Small intestine (tissue), 7 donors: ENCODE results near the gene HOMER1. TPM values are rescaled to one million over a fixed set of nuclear protein-coding genes. Genes with fewer than 3 reads are reported as not detected.

Experiments used
- DNase-seq, 2 donors: peaks; one replicate each; pipeline versions ENCODE4 v3.0.0 to v3.0.0-alpha.2; 2013
- FAIRE-seq: peaks from 2 replicates; lab custom pipeline; 2012; peaks lifted over from hg19 to GRCh38; lab: Jason Lieb, UNC
- H3K27ac ChIP-seq, 3 donors: one replicate each; pipeline ENCODE4 v1.5.1; 2013; ENCODE audit warnings: low read length in 2 of 3, mild to moderate bottlenecking in 2 of 3, control low read depth in 1 of 3, inconsistent platforms in 1 of 3, low read depth in 1 of 3, moderate library complexity in 1 of 3
- H3K27me3 ChIP-seq, 3 donors: one replicate each; pipeline ENCODE4 v1.6.1; 2013; ENCODE audit warnings: low read length in 3 of 3, inconsistent platforms in 1 of 3; ENCODE audit not compliant: control insufficient read depth in 3 of 3, insufficient read depth in 3 of 3
- H3K36me3 ChIP-seq, 3 donors: one replicate each; pipeline ENCODE4 v1.6.1; 2013; ENCODE audit warnings: low read length in 3 of 3, inconsistent platforms in 1 of 3, low read depth in 1 of 3, mild to moderate bottlenecking in 1 of 3, moderate library complexity in 1 of 3; ENCODE audit not compliant: control insufficient read depth in 3 of 3, insufficient read depth in 2 of 3
- H3K4me1 ChIP-seq, 3 donors: one replicate each; pipeline ENCODE4 v1.6.1; 2013; ENCODE audit warnings: low read length in 2 of 3, inconsistent platforms in 1 of 3, low read depth in 1 of 3, mild to moderate bottlenecking in 1 of 3, moderate library complexity in 1 of 3; ENCODE audit not compliant: control insufficient read depth in 3 of 3, insufficient read depth in 2 of 3
- H3K4me3 ChIP-seq, 3 donors: one replicate each; pipeline ENCODE4 v1.5.1; 2013; ENCODE audit warnings: low read length in 3 of 3, control low read depth in 1 of 3, inconsistent platforms in 1 of 3, low read depth in 1 of 3, mild to moderate bottlenecking in 1 of 3, moderate library complexity in 1 of 3
- H3K9me3 ChIP-seq, 2 donors: one replicate each; pipeline ENCODE4 v1.6.1; 2013; ENCODE audit warnings: low read depth in 1 of 2, low read length in 1 of 2; ENCODE audit not compliant: control insufficient read depth in 2 of 2, insufficient read depth in 1 of 2
- WGBS, 3 donors: extraction: QIAGEN DNeasy Blood & Tissue Kit; methylation state at CpG; one replicate each; pipeline ENCODE4 v1.1.7; 2013; 5-methylcytosine and 5-hydroxymethylcytosine counted together
- polyA plus RNA-seq, 4 donors: library from polyadenylated mRNA; stranded (reverse) in 3 of 4; unstranded in 1 of 4; fragments of 200-250 nt in 3 of 4; fragments of 120-200 nt in 1 of 4; gene quantifications; one replicate each; pipeline versions ENCODE4 v1.2.1 to v1.2.3, GENCODE V29; 2013
- donor health status: healthy with polysubstance abuse.
- donor health status: control.
- donor health status: control.
- donor health status: Bipolar disorder and iron deficiency.
- donor health status: healthy.

The HOMER1 gene
- polyA plus RNA-seq, 4 donors = 0.27 to 2.6 (median 0.39) TPM; not detected in 1

DNA sequence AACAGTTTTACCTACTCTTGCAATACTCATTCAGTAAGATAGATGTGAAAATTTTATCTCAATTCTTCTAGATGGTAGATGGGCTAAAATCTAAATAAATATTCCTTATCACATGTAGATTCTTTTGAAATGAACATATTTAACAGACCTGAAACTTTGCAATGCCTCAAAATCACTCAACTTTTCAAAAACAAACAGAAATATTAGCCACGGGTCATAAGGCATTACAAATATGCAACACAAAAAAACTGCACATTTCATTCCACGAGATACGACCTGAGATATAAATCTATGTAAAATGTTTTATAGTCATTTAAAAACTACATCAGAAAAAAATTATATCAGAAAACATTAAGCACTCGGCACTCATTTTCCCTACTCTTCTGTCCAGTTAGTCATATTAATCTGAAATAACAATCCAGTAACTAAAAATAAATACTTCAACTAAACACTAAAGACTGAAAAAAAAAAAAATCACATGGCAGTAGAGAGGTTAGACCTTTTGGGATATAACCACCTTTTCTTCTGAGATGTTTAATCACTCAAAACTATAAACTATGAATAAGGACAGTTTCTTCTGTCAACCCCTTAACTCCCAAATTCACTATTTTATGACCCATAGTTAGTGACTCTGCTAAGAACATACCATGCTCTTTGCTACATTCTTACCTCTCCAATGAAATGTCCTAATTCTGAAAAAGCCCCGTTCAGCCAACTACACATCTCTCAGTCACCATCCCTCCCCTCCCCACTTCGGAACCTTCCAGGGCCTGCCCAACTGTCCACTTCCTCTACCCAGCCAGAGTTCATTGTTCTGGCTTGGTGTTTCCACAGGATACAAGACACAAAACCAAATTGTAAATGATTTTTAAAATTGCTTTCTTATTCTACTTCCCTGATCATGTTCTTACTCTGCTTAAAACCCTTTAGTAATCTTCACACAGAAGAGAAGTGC is 6.4 kb downstream of the HOMER1 start:
- WGBS, 3 donors = 75 to 78% (median 76%) methylated on average over 6 of the region's 6 CpGs
- no peak overlapping the region for H3K27ac ChIP-seq
- no peak for FAIRE-seq

DNA sequence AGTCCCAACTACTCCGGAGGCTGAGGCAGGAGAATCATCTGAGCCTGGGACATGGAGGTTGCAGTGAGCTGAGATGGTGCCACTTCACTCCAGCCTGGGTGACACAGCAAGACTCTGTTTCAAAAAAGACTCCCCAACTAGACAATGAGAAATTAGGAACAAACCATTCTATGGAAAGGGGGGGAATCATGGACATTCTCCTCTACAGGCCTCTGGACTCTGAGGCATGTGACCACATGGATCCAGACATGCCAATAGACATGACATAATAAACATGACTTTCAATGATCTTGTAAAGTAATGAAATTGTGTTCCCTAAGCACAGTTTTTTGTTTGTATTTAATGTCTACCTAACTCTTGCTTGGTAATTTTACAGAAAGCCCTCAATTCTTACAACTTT is 8.8 kb downstream of the HOMER1 start:
- DNase-seq (no peak), FAIRE-seq (no peak)
- Histone ChIP-seq H3K36me3 (no peaks in the 10 kb centered on the region), H3K4me3 (no peak overlapping the region), H3K9me3 (no peaks in the 10 kb centered on the region), H3K4me1 (no peaks in the 10 kb centered on the region), H3K27me3 (no peaks in the 10 kb centered on the region), H3K27ac (no peak overlapping the region)
- WGBS, 3 donors = 96 to 100% (median 96%) methylated on average over 1 of the region's 1 CpG

More for the DNA sequence above, 6.4 kb downstream of the HOMER1 start:
- Histone ChIP-seq H3K27me3 (peaks cover 0 to 17% (median 4%) of the 10 kb centered on the region in 3 donors), H3K4me1 (no peaks in the 10 kb centered on the region), H3K4me3 (no peak overlapping the region), H3K9me3 (no peaks in the 10 kb centered on the region), H3K36me3 (no peaks in the 10 kb centered on the region)
- DNase-seq = no peak

- FAIRE-seq = no peak
- H3K27ac ChIP-seq = no peak overlapping the region
- no peak overlapping the region for H3K4me3 ChIP-seq
- no peaks in the 10 kb centered on the region for H3K9me3 ChIP-seq
- WGBS, 3 donors = 64 to 85% (median 76%) methylated on average over 3 of the region's 3 CpGs
- H3K36me3 ChIP-seq = no peaks in the 10 kb centered on the region
- no peaks in the 10 kb centered on the region for H3K27me3 ChIP-seq
- no peaks in the 10 kb centered on the region for H3K4me1 ChIP-seq
- no peak for DNase-seq
These were observed 10.0 kb downstream of the HOMER1 start for GRCh38 chr5:79503794-79504495.

GRCh38 chr5:79499640-79500273 is 14.2 kb downstream of the HOMER1 start:
- WGBS, 3 donors = 66 to 80% (median 74%) methylated on average over 4 of the region's 4 CpGs
- FAIRE-seq = no peak
- DNase-seq = no peak
- no peaks in the 10 kb centered on the region for H3K27me3 ChIP-seq
- no peaks in the 10 kb centered on the region for H3K36me3 ChIP-seq
- H3K4me3 ChIP-seq = no peak overlapping the region
- no peak overlapping the region for H3K27ac ChIP-seq
- H3K4me1 ChIP-seq = no peaks in the 10 kb centered on the region
- no peaks in the 10 kb centered on the region for H3K9me3 ChIP-seq

- no peaks in the 10 kb centered on the region for H3K27me3 ChIP-seq
- H3K36me3 ChIP-seq = no peaks in the 10 kb centered on the region
- no peaks in the 10 kb centered on the region for H3K4me1 ChIP-seq
- FAIRE-seq (no peak), DNase-seq (peak in 1 of 2 donors; percentile 2)
- H3K27ac ChIP-seq = no peak overlapping the region
- H3K9me3 ChIP-seq = no peaks in the 10 kb centered on the region
- no peak overlapping the region for H3K4me3 ChIP-seq
- 15 to 41% (median 21%) methylated on average over 2 of the region's 2 CpGs for WGBS, 3 donors
These were observed 18.6 kb downstream of the HOMER1 start for GRCh38 chr5:79495311-79495710.

GRCh38 chr5:79493596-79494345 is 20.2 kb downstream of the HOMER1 start:
- FAIRE-seq = no peak
- 84 to 92% (median 85%) methylated on average over 3 of the region's 3 CpGs for WGBS, 3 donors

DNA sequence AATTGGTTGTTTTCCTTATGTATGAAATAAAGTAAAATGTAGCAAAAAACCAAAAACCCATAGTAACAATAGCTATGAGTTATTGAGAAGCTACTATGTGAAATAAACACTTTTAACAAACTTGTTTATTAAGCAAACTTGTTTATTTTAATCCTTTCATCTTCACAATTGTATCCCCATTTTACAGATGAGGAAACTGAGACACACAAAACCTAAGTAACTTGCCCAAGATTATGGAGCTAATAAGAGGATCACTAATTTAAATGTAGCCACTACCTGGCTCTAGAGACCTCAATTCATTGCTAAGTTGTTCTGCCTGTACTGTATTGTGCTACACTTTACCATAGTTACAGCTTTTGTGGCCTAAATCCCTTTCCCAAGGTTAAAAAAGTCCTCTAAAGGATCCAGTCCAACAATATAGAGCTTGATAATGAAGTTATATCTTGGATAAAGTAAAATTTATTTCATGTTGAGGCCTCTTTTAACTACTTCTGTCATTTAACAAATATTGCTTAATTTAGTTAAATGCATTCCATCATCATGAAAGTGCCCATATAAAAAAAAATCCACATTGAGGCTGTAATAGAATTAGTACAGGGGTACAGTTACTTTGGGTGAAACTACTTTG is 22.1 kb downstream of the HOMER1 start:
- Histone ChIP-seq H3K9me3 (no peaks in the 10 kb centered on the region), H3K27me3 (no peaks in the 10 kb centered on the region), H3K36me3 (no peaks in the 10 kb centered on the region), H3K4me1 (no peaks in the 10 kb centered on the region), H3K27ac (no peak overlapping the region), H3K4me3 (no peak overlapping the region)
- FAIRE-seq (no peak), DNase-seq (no peak)

More at GRCh38 chr5:79493596-79494345, 20.2 kb downstream of the HOMER1 start:
- DNase-seq = no peak
- Histone ChIP-seq H3K27me3 (no peaks in the 10 kb centered on the region), H3K27ac (no peak overlapping the region), H3K9me3 (no peaks in the 10 kb centered on the region), H3K4me1 (no peaks in the 10 kb centered on the region), H3K36me3 (no peaks in the 10 kb centered on the region), H3K4me3 (no peak overlapping the region)
